Amniotic stem cell (primary cell): ENCODE data around the gene PCNT.
"Not testable (repeated sequence)": the region's sequence is repeated elsewhere in the genome, so short reads cannot be mapped to it uniquely, and the experiment has no call there.

Source experiments
- DNase-seq: peaks from one replicate; lab custom pipeline; 2025; lab: John Stamatoyannopoulos, UW

PCNT gene

GRCh38 chr21:46385846-46386733, 62.1 kb downstream of the PCNT start:
- no peak for DNase-seq

GRCh38 chr21:46386734-46387088, 62.8 kb downstream of the PCNT start:
- no peak for DNase-seq

- DNase-seq, result no peak
Observed at GRCh38 chr21:46388206-46388880, 64.4 kb downstream of the PCNT start.

GRCh38 chr21:46388896-46389295, 64.9 kb downstream of the PCNT start:
- no peak for DNase-seq

GRCh38 chr21:46390603-46391545, 66.9 kb downstream of the PCNT start:
- no peak for DNase-seq

- no peak for DNase-seq
Observed at GRCh38 chr21:46391773-46392172, 67.8 kb downstream of the PCNT start.

- no peak for DNase-seq
Observed at GRCh38 chr21:46392921-46393320, 69.0 kb downstream of the PCNT start.

- no peak for DNase-seq
Observed at GRCh38 chr21:46393451-46393940, 69.5 kb downstream of the PCNT start.

- DNase-seq, result no peak
Observed at GRCh38 chr21:46393941-46394594, 70.1 kb downstream of the PCNT start.

- DNase-seq, result no peak
Observed at GRCh38 chr21:46394595-46395104, 70.7 kb downstream of the PCNT start.

GRCh38 chr21:46397211-46397905, 73.4 kb downstream of the PCNT start:
- DNase-seq, result no peak

GRCh38 chr21:46397993-46398392, 74.0 kb downstream of the PCNT start:
- DNase-seq, result no peak

GRCh38 chr21:46399129-46399528, 75.2 kb downstream of the PCNT start:
- no peak for DNase-seq

- DNase-seq, result no peak
Observed at GRCh38 chr21:46399686-46400085, 75.7 kb downstream of the PCNT start.

GRCh38 chr21:46401186-46401910, 77.4 kb downstream of the PCNT start:
- DNase-seq, result no peak

- DNase-seq, result no peak
Observed at GRCh38 chr21:46402421-46402820, 78.5 kb downstream of the PCNT start.

- DNase-seq, result not testable (repeated sequence)
Observed at GRCh38 chr21:46403234-46403811, 79.4 kb downstream of the PCNT start.

GRCh38 chr21:46404306-46404705, 80.3 kb downstream of the PCNT start:
- no peak for DNase-seq

- no peak for DNase-seq
Observed at GRCh38 chr21:46406001-46406400, 82.0 kb downstream of the PCNT start.
